Osteocyte (in vitro differentiated cells): ENCODE results near the gene HES2. TPM values are rescaled to one million over a fixed set of nuclear protein-coding genes. Genes with fewer than 3 reads are reported as not detected.
"Not testable (repeated sequence)": the region's sequence is repeated elsewhere in the genome, so short reads cannot be mapped to it uniquely, and the experiment has no call there.

ENCODE experiments used
- DNase-seq: peaks from one replicate; pipeline ENCODE4 v3.0.0; 2021; ENCODE audit warnings: mixed read lengths; ENCODE audit not compliant: unreplicated experiment; ENCODE audit errors: extremely low spot score
- H3K27ac Mint-ChIP-seq: one replicate; pipeline ENCODE4 v1.8.0; 2021; ENCODE audit warnings: mild to moderate bottlenecking, mixed read lengths; ENCODE audit not compliant: unreplicated experiment
- H3K27me3 Mint-ChIP-seq: one replicate; pipeline ENCODE4 v1.8.0; 2021; ENCODE audit warnings: mixed read lengths; ENCODE audit not compliant: unreplicated experiment
- H3K36me3 Mint-ChIP-seq: one replicate; pipeline ENCODE4 v1.8.0; 2021; ENCODE audit warnings: mixed read lengths; ENCODE audit not compliant: unreplicated experiment
- H3K4me1 Mint-ChIP-seq: one replicate; pipeline ENCODE4 v1.8.0; 2021; ENCODE audit warnings: mixed read lengths; ENCODE audit not compliant: unreplicated experiment
- H3K4me3 Mint-ChIP-seq: one replicate; pipeline ENCODE4 v1.8.0; 2021; ENCODE audit warnings: mild to moderate bottlenecking, moderate library complexity, mixed read lengths; ENCODE audit not compliant: unreplicated experiment
- H3K9me3 Mint-ChIP-seq: one replicate; pipeline ENCODE4 v1.8.0; 2021; ENCODE audit warnings: mixed read lengths; ENCODE audit not compliant: unreplicated experiment
- microRNA-seq: library from miRNA; unstranded; fragments of <30 nt; microRNA quantifications from one replicate; pipeline ENCODE4 v1.1.0, GENCODE V29; 2020; ENCODE audit not compliant: unreplicated experiment
- total RNA-seq: library from RNA; stranded (reverse); gene quantifications from 2 replicates; pipeline ENCODE4 v1.2.1, GENCODE V29; 2021
- TF ChIP-seq, protein P1 (sequence below): fragments of 200-600 bp; sonication (generic); IDR thresholded peaks from 2 replicates; pipeline ENCODE4 v1.5.0; 2021; ENCODE audit warnings: antibody characterized with exemption, mild to moderate bottlenecking, moderate library complexity

HES2 gene
- total RNA-seq, 1 donor from 2014 or later: not detected

DNA sequence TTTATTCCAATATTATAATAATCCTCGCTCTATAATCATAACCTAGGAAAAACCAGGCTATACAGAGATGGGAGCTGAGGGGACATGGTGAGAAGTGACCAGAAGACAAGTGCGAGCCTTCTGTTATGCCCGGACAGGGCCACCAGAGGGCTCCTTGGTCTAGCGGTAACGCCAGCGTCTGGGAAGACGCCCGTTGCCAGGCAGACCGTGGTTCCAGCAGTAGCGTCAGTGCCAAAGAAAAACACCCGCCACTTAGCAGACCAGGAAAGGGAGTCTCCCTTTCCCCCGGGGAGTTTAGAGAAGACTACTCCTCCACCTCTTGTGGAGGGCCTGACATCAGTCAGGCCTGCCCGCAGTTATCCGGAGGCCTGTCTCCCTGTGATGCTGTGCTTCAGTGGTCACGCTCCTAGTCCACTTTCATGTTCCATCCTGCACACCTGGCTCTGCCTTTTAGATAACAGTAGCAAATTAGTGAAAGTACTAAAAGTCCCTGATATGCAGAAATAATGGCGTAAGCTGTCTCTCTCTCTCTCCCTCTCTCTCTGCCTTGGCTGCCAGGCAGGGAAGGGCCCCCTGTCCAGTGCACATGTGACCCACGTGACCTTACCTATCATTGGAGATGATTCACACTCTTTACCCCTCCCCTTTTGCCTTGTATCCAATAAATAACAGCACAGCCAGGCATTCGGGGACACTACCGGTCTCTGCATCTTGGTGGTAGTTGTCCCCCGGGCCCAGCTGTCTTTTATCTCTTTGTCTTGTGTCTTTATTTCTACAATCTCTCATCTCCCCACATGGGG lies 56.4 kb downstream of the HES2 start:
- TF ChIP-seq, protein P1, sequence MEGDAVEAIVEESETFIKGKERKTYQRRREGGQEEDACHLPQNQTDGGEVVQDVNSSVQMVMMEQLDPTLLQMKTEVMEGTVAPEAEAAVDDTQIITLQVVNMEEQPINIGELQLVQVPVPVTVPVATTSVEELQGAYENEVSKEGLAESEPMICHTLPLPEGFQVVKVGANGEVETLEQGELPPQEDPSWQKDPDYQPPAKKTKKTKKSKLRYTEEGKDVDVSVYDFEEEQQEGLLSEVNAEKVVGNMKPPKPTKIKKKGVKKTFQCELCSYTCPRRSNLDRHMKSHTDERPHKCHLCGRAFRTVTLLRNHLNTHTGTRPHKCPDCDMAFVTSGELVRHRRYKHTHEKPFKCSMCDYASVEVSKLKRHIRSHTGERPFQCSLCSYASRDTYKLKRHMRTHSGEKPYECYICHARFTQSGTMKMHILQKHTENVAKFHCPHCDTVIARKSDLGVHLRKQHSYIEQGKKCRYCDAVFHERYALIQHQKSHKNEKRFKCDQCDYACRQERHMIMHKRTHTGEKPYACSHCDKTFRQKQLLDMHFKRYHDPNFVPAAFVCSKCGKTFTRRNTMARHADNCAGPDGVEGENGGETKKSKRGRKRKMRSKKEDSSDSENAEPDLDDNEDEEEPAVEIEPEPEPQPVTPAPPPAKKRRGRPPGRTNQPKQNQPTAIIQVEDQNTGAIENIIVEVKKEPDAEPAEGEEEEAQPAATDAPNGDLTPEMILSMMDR: peak; percentile 81
- peaks cover 15% of the 10 kb centered on the region for H3K4me1 Mint-ChIP-seq
- H3K27me3 Mint-ChIP-seq, H3K27ac Mint-ChIP-seq, H3K36me3 Mint-ChIP-seq, H3K9me3 Mint-ChIP-seq, H3K4me3 Mint-ChIP-seq: not testable (repeated sequence)
- peak; percentile 91 for DNase-seq

Small RNAs within 50 kb of the gene (microRNA-seq; reads per million reads assigned to microRNA genes)
- gene MIR4252: not detected

Other genes with a start within 250 kb of the HES2 start
- gene CHD5, start 239.6 kb downstream of the HES2 start, total RNA-seq: 0.16 and 0.43 TPM in 2 replicates
- gene RPL22, start 220.3 kb downstream of the HES2 start, total RNA-seq: 359 and 373 TPM in 2 replicates
- gene RNF207, start 213.8 kb downstream of the HES2 start, total RNA-seq: 12.4 TPM in 2 replicates
- gene ICMT, start 184.0 kb downstream of the HES2 start, total RNA-seq: 74.7 and 81.1 TPM in 2 replicates
- gene HES3, start 175.7 kb downstream of the HES2 start, total RNA-seq: not detected in 2 replicates
- 4.2 and 4.4 TPM in 2 replicates for gene GPR153, start 158.8 kb downstream of the HES2 start, total RNA-seq
- gene ACOT7, start 26.2 kb downstream of the HES2 start, total RNA-seq: 21.6 and 21.8 TPM in 2 replicates
- gene ESPN, start 4.9 kb upstream of the HES2 start, total RNA-seq: 0.31 TPM in 1 of 2 replicates, not detected in the other
- 26.4 and 27.9 TPM in 2 replicates for gene TNFRSF25, start 46.3 kb upstream of the HES2 start, total RNA-seq
- gene PLEKHG5, start 71.7 kb upstream of the HES2 start, total RNA-seq: 33.0 and 34.9 TPM in 2 replicates
- gene NOL9, start 134.6 kb upstream of the HES2 start, total RNA-seq: 33.5 and 36.3 TPM in 2 replicates
- not detected in 2 replicates for gene TAS1R1, start 135.4 kb upstream of the HES2 start, total RNA-seq
- gene ZBTB48, start 160.1 kb upstream of the HES2 start, total RNA-seq: 28.8 and 29.1 TPM in 2 replicates
- gene KLHL21, start 182.9 kb upstream of the HES2 start, total RNA-seq: 27.3 and 27.5 TPM in 2 replicates
- gene PHF13, start 193.8 kb upstream of the HES2 start, total RNA-seq: 24.0 and 28.9 TPM in 2 replicates
- 16.5 and 18.7 TPM in 2 replicates for gene THAP3, start 204.9 kb upstream of the HES2 start, total RNA-seq